Smooth muscle cell (in vitro differentiated cells): Measurements from ENCODE around the gene SGCD. TPM values are rescaled to one million over a fixed set of nuclear protein-coding genes. Genes with fewer than 3 reads are reported as not detected.

ENCODE experiments used
- DNase-seq: peaks from one replicate; lab custom pipeline; 2025; ENCODE audit not compliant: unreplicated experiment; lab: John Stamatoyannopoulos, UW
- H2AFZ ChIP-seq: fragments of 200-600 bp; sonication (generic); 2 replicates; pipeline ENCODE4 v1.6.0; 2016; ENCODE audit warnings: antibody characterized with exemption, low read depth, mild to moderate bottlenecking
- H3F3A ChIP-seq: fragments of 200-600 bp; sonication (generic); 2 replicates; pipeline ENCODE4 v1.6.0; 2017; ENCODE audit warnings: antibody characterized with exemption, low read depth
- H3K27ac ChIP-seq: fragments of 200-600 bp; sonication (generic); 2 replicates; pipeline ENCODE4 v1.5.1; 2016; ENCODE audit warnings: low read depth, mild to moderate bottlenecking
- H3K27me3 ChIP-seq: fragments of 200-600 bp; sonication (generic); 2 replicates; pipeline ENCODE4 v1.6.1; 2016; ENCODE audit warnings: low read depth, mild to moderate bottlenecking
- H3K36me3 ChIP-seq: fragments of 200-600 bp; sonication (generic); 2 replicates; pipeline ENCODE4 v1.5.1; 2016; ENCODE audit warnings: low read depth
- H3K4me1 ChIP-seq: fragments of 200-600 bp; sonication (generic); 2 replicates; pipeline ENCODE4 v1.5.1; 2016; ENCODE audit warnings: low read depth
- H3K4me2 ChIP-seq: fragments of 200-600 bp; sonication (generic); 2 replicates; pipeline ENCODE4 v1.6.0; 2016; ENCODE audit warnings: mild to moderate bottlenecking
- H3K4me3 ChIP-seq: fragments of 200-600 bp; sonication (generic); 2 replicates; pipeline ENCODE4 v1.5.1; 2016; ENCODE audit warnings: mild to moderate bottlenecking
- H3K79me2 ChIP-seq: fragments of 200-600 bp; sonication (generic); 2 replicates; pipeline ENCODE4 v1.6.0; 2016; ENCODE audit warnings: low read depth, mild to moderate bottlenecking
- H3K9ac ChIP-seq: fragments of 200-600 bp; sonication (generic); 2 replicates; pipeline ENCODE4 v1.6.0; 2016; ENCODE audit warnings: low read depth
- H3K9me3 ChIP-seq: fragments of 200-600 bp; sonication (generic); replicated peaks from 2 replicates; pipeline ENCODE4 v1.5.1; 2016; ENCODE audit warnings: low read depth
- H4K20me1 ChIP-seq: fragments of 200-600 bp; sonication (generic); 2 replicates; pipeline ENCODE4 v1.6.0; 2016; ENCODE audit warnings: low read depth
- WGBS: methylation state at CpG from one replicate; pipeline ENCODE4 v1.1.7; 2016; ENCODE audit warnings: low lambda C conversion rate; 5-methylcytosine and 5-hydroxymethylcytosine counted together
- polyA plus RNA-seq: library from polyadenylated mRNA; unstranded; fragments of >200 nt; fragmentation: Nextera tagmentation; extraction: Ambion mirVana; gene quantifications from 2 replicates; pipeline ENCODE4 v1.2.1, GENCODE V29; 2016
- total RNA-seq: library from RNA; depleted of rRNA; stranded (reverse); fragments of >200 nt; gene quantifications from 2 replicates; pipeline ENCODE4 v1.2.3, GENCODE V29; 2014
- TF ChIP-seq, protein P1 (sequence below): fragments of 200-600 bp; sonication (generic); IDR thresholded peaks from 2 replicates; pipeline ENCODE4 v1.5.1; 2017; ENCODE audit warnings: borderline replicate concordance, mild to moderate bottlenecking, antibody characterized with exemption; ENCODE audit not compliant: insufficient read depth, poor library complexity, severe bottlenecking

SGCD gene
- total and polyA plus RNA-seq, 2 experiments from 2014 or later: 1.6 to 3.5 TPM

DNA sequence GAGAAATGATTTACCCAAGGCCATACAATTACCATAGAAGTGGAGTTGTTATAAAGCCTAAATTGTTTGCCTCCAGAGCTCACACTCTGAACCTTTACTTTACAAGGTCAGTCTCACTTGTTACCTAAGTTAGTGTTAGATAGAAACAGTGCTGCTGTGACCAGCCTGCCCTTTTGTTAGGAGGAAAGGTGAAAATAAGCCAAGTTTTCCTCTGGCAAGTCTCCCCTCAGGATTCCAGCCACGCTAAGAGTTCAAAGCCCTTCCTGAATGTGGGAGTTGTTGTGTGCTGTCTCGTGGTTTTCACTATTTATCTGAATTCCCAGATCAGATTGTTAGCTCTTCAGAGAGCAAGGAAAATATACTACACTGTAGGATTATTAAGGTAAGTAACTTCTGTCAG, 260.0 kb downstream of the SGCD start:
- H3K4me1 ChIP-seq: no peaks in the 10 kb centered on the region
- H3F3A ChIP-seq: no peaks in the 10 kb centered on the region
- no peak overlapping the region for H3K4me3 ChIP-seq
- peaks cover 11% of the 10 kb centered on the region for H3K27me3 ChIP-seq
- H3K9ac ChIP-seq: no peak overlapping the region
- H2AFZ ChIP-seq: no peak overlapping the region
- WGBS: 46% methylated on average over 2 of the region's 2 CpGs
- no peaks in the 10 kb centered on the region for H4K20me1 ChIP-seq
- no peak for DNase-seq
- H3K4me2 ChIP-seq: no peak overlapping the region
- no peaks in the 10 kb centered on the region for H3K36me3 ChIP-seq
- H3K79me2 ChIP-seq: no peaks in the 10 kb centered on the region
- no peak overlapping the region for H3K27ac ChIP-seq
- TF ChIP-seq, protein P1, sequence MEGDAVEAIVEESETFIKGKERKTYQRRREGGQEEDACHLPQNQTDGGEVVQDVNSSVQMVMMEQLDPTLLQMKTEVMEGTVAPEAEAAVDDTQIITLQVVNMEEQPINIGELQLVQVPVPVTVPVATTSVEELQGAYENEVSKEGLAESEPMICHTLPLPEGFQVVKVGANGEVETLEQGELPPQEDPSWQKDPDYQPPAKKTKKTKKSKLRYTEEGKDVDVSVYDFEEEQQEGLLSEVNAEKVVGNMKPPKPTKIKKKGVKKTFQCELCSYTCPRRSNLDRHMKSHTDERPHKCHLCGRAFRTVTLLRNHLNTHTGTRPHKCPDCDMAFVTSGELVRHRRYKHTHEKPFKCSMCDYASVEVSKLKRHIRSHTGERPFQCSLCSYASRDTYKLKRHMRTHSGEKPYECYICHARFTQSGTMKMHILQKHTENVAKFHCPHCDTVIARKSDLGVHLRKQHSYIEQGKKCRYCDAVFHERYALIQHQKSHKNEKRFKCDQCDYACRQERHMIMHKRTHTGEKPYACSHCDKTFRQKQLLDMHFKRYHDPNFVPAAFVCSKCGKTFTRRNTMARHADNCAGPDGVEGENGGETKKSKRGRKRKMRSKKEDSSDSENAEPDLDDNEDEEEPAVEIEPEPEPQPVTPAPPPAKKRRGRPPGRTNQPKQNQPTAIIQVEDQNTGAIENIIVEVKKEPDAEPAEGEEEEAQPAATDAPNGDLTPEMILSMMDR: no peak
- H3K9me3 ChIP-seq: no peaks in the 10 kb centered on the region

- WGBS: 88% methylated on average over 2 of the region's 2 CpGs
Measured at GRCh38 chr5:156588306-156588705, 261.3 kb downstream of the SGCD start.

GRCh38 chr5:156589104-156589945, 262.4 kb downstream of the SGCD start:
- no peak for DNase-seq
- no peak overlapping the region for H3K27ac ChIP-seq
- WGBS: 84% methylated on average over 4 of the region's 4 CpGs

More at GRCh38 chr5:156588306-156588705, 261.3 kb downstream of the SGCD start:
- no peaks in the 10 kb centered on the region for H3F3A ChIP-seq
- TF ChIP-seq, protein P1: no peak
- H3K9me3 ChIP-seq: no peaks in the 10 kb centered on the region
- H3K9ac ChIP-seq: no peak overlapping the region
- H3K27ac ChIP-seq: no peak overlapping the region
- no peak overlapping the region for H2AFZ ChIP-seq
- H3K36me3 ChIP-seq: no peaks in the 10 kb centered on the region
- H3K79me2 ChIP-seq: no peaks in the 10 kb centered on the region
- no peak overlapping the region for H3K4me2 ChIP-seq
- H4K20me1 ChIP-seq: no peaks in the 10 kb centered on the region
- H3K4me1 ChIP-seq: no peaks in the 10 kb centered on the region
- H3K27me3 ChIP-seq: peaks cover 9% of the 10 kb centered on the region
- no peak for DNase-seq
- H3K4me3 ChIP-seq: no peak overlapping the region

More at GRCh38 chr5:156589104-156589945, 262.4 kb downstream of the SGCD start:
- H3K9me3 ChIP-seq: no peaks in the 10 kb centered on the region
- H3F3A ChIP-seq: no peaks in the 10 kb centered on the region
- peaks cover 8% of the 10 kb centered on the region for H3K27me3 ChIP-seq
- no peaks in the 10 kb centered on the region for H3K36me3 ChIP-seq
- no peak overlapping the region for H3K4me2 ChIP-seq
- H2AFZ ChIP-seq: no peak overlapping the region
- no peak overlapping the region for H3K9ac ChIP-seq
- no peaks in the 10 kb centered on the region for H3K4me1 ChIP-seq
- H4K20me1 ChIP-seq: no peaks in the 10 kb centered on the region
- no peak overlapping the region for H3K4me3 ChIP-seq
- H3K79me2 ChIP-seq: no peaks in the 10 kb centered on the region
- TF ChIP-seq, protein P1: no peak
